DMS53 treated with DMSO at 0.1 percent for 48 hours (cell line): ENCODE results near the gene ADAM10.
A peak's percentile ranks its signal among the peaks of the same experiment; 100 is the strongest.

Experiments
- DNase-seq: peaks from one replicate; lab custom pipeline; 2025; ENCODE audit not compliant: unreplicated experiment; lab: John Stamatoyannopoulos, UW

Gene ADAM10

GRCh38 chr15:58584789-58585461 is 164.6 kb downstream of the ADAM10 start:
- no peak for DNase-seq

GRCh38 chr15:58583171-58583908 is 166.2 kb downstream of the ADAM10 start:
- DNase-seq = no peak

- no peak for DNase-seq
These were observed 167.3 kb downstream of the ADAM10 start for GRCh38 chr15:58582160-58582559.

GRCh38 chr15:58576657-58577056 is 172.8 kb downstream of the ADAM10 start:
- no peak for DNase-seq

- no peak for DNase-seq
These were observed 174.3 kb downstream of the ADAM10 start for GRCh38 chr15:58575045-58575786.

GRCh38 chr15:58574631-58575030 is 174.9 kb downstream of the ADAM10 start:
- peak; percentile 47 for DNase-seq

GRCh38 chr15:58573270-58573669 is 176.2 kb downstream of the ADAM10 start:
- no peak for DNase-seq

- no peak for DNase-seq
These were observed 177.0 kb downstream of the ADAM10 start for GRCh38 chr15:58572521-58572920.

GRCh38 chr15:58571491-58571890 is 178.0 kb downstream of the ADAM10 start:
- DNase-seq = no peak

GRCh38 chr15:58569455-58569854 is 180.1 kb downstream of the ADAM10 start:
- DNase-seq = no peak

- DNase-seq = no peak
These were observed 181.3 kb downstream of the ADAM10 start for GRCh38 chr15:58568157-58568571.

GRCh38 chr15:58566029-58566428 is 183.5 kb downstream of the ADAM10 start:
- no peak for DNase-seq

- no peak for DNase-seq
These were observed 183.9 kb downstream of the ADAM10 start for GRCh38 chr15:58565619-58566018.

- no peak for DNase-seq
These were observed 184.5 kb downstream of the ADAM10 start for GRCh38 chr15:58564981-58565380.

- DNase-seq = no peak
These were observed 187.4 kb downstream of the ADAM10 start for GRCh38 chr15:58562135-58562534.

- no peak for DNase-seq
These were observed 188.2 kb downstream of the ADAM10 start for GRCh38 chr15:58561321-58561720.

- no peak for DNase-seq
These were observed 189.5 kb downstream of the ADAM10 start for GRCh38 chr15:58559904-58560588.

- no peak for DNase-seq
These were observed 190.7 kb downstream of the ADAM10 start for GRCh38 chr15:58558777-58559176.

GRCh38 chr15:58556541-58556940 is 193.0 kb downstream of the ADAM10 start:
- no peak for DNase-seq

GRCh38 chr15:58556028-58556361 is 193.5 kb downstream of the ADAM10 start:
- DNase-seq = no peak
